Esophagus muscularis mucosa (tissue), 4 donors: ENCODE data around the gene ATXN2. TPM values are rescaled to one million over a fixed set of nuclear protein-coding genes. Genes with fewer than 3 reads are reported as not detected.
"Not testable (repeated sequence)": the region's sequence is repeated elsewhere in the genome, so short reads cannot be mapped to it uniquely, and the experiment has no call there.

Experiments
- DNase-seq: peaks from one replicate; pipeline ENCODE4 v3.0.0-alpha.2; 2017; ENCODE audit errors: extremely low spot score
- H3K27ac ChIP-seq, 4 donors: fragments of 200-600 bp; sonication (generic); replicated peaks in 1 of 4; 1 replicate in 3 of 4; 2 replicates in 1 of 4; pipeline ENCODE4 v1.5.1; 2016 to 2019; ENCODE audit warnings: mild to moderate bottlenecking in 1 of 4
- H3K27me3 ChIP-seq, 4 donors: fragments of 200-600 bp; sonication (generic); one replicate each; pipeline versions ENCODE4 v1.5.1 to v1.6.0; 2016 to 2019
- H3K36me3 ChIP-seq, 4 donors: fragments of 200-600 bp; sonication (generic); one replicate each; pipeline ENCODE4 v1.5.1; 2016 to 2019
- H3K4me1 ChIP-seq, 4 donors: fragments of 200-600 bp; sonication (generic); one replicate each; pipeline ENCODE4 v1.5.1; 2016 to 2019
- H3K4me3 ChIP-seq, 4 donors: fragments of 200-600 bp; sonication (generic); 1 replicate in 2 of 4; 2 replicates in 2 of 4; pipeline ENCODE4 v1.5.1; 2016 to 2019; ENCODE audit warnings: mild to moderate bottlenecking in 4 of 4, moderate library complexity in 1 of 4
- H3K9me3 ChIP-seq, 4 donors: fragments of 200-600 bp; sonication (generic); 1 replicate in 3 of 4; 2 replicates in 1 of 4; pipeline ENCODE4 v1.5.1; 2016 to 2019
- CTCF ChIP-seq, 3 experiments: fragments of 200-600 bp in 2 of 3; fragments of 450-650 bp in 1 of 3; sonication (generic) in 2 of 3; IDR thresholded peaks; one replicate each; pipeline ENCODE4 v1.5.1; 2017 to 2019; ENCODE audit warnings: antibody characterized with exemption in 3 of 3, mild to moderate bottlenecking in 2 of 3, moderate library complexity in 1 of 3
- EP300 ChIP-seq: sonication (generic); formaldehyde crosslinking; IDR thresholded peaks from one replicate; pipeline ENCODE4 v1.6.1; 2017; ENCODE audit warnings: antibody characterized with exemption
- POLR2A ChIP-seq: fragments of 450-650 bp; IDR thresholded peaks from one replicate; pipeline ENCODE4 v1.6.1; 2017; ENCODE audit warnings: antibody characterized with exemption, moderate library complexity, mild to moderate bottlenecking, low read depth
- POLR2AphosphoS5 ChIP-seq, 2 donors: sonication (generic); formaldehyde crosslinking; IDR thresholded peaks; one replicate each; pipeline ENCODE4 v1.6.1; 2017; ENCODE audit warnings: antibody characterized with exemption in 2 of 2
- WGBS: methylation state at CpG from one replicate; pipeline ENCODE4 v1.1.5; 2018; 5-methylcytosine and 5-hydroxymethylcytosine counted together
- intact Hi-C: fragments of 100-400 bp; cut with DNase I; formaldehyde crosslinking; loops from one replicate; pipeline ENCODE4 v1.15.1; 2023
- total RNA-seq, 4 donors: library from RNA; depleted of rRNA; stranded (reverse); fragments of >200 nt; gene quantifications; one replicate each; pipeline versions ENCODE4 v1.1.0 to v1.2.1, GENCODE V29; 2016

ATXN2 gene
- total RNA-seq, 4 donors from 2014 or later, result 32.0 to 57.3 (median 52.0) TPM

GRCh38 chr12:111570084-111570961, 28.8 kb downstream of the ATXN2 start:
- WGBS, result 36% methylated on average over 9 of the region's 9 CpGs
- Histone ChIP-seq H3K36me3 (peaks cover 0 to 4% (median 0%) of the 10 kb centered on the region in 4 donors), H3K27ac (no peak overlapping the region), H3K4me3 (no peak overlapping the region), H3K4me1 (peaks cover 27 to 74% (median 50%) of the 10 kb centered on the region in 4 donors), H3K27me3 (no peaks in the 10 kb centered on the region), H3K9me3 (no peaks in the 10 kb centered on the region)
- TF ChIP-seq CTCF (IDR thresholded peaks at IDR 0.05) (no peak), POLR2AphosphoS5 (IDR thresholded peaks at IDR 0.05) (peak in 1 of 2 donors; percentile 7)
- intact Hi-C loops, result no loop called here
- DNase-seq, result no peak

- Histone ChIP-seq H3K27ac (no peak overlapping the region), H3K36me3 (peaks cover 0 to 7% (median 0%) of the 10 kb centered on the region in 4 donors), H3K4me3 (no peak overlapping the region), H3K4me1 (peaks cover 20 to 73% (median 43%) of the 10 kb centered on the region in 4 donors), H3K9me3 (no peaks in the 10 kb centered on the region), H3K27me3 (no peaks in the 10 kb centered on the region)
- intact Hi-C loops, result no loop called here
- 88% methylated on average over 5 of the region's 6 CpGs for WGBS
- DNase-seq, result no peak
- TF ChIP-seq EP300, result no peak
- no peak for TF ChIP-seq CTCF (IDR thresholded peaks at IDR 0.05)
- TF ChIP-seq POLR2AphosphoS5 (IDR thresholded peaks at IDR 0.05), result no peak
- TF ChIP-seq POLR2A, result no peak
Measured at GRCh38 chr12:111569363-111570083, 29.6 kb downstream of the ATXN2 start.

GRCh38 chr12:111560844-111561243, 38.3 kb downstream of the ATXN2 start:
- H3K27ac ChIP-seq, H3K27me3 ChIP-seq, DNase-seq, H3K4me3 ChIP-seq, intact Hi-C loops, H3K36me3 ChIP-seq, H3K9me3 ChIP-seq: not testable (repeated sequence)
- peaks cover 30 to 84% (median 69%) of the 10 kb centered on the region in 4 donors for H3K4me1 ChIP-seq
- WGBS, result 86% methylated on average over 10 of the region's 10 CpGs

GRCh38 chr12:111558107-111558376, 41.1 kb downstream of the ATXN2 start:
- Histone ChIP-seq H3K27me3 (no peaks in the 10 kb centered on the region), H3K36me3 (peaks cover 0 to 4% (median 0%) of the 10 kb centered on the region in 4 donors), H3K4me3 (no peak overlapping the region), H3K27ac (peak overlapping the region in 1 of 4 donors; percentile 16), H3K4me1 (peaks cover 30 to 74% (median 66%) of the 10 kb centered on the region in 4 donors), H3K9me3 (no peaks in the 10 kb centered on the region)
- WGBS, result 74% methylated on average over 3 of the region's 3 CpGs
- TF ChIP-seq POLR2AphosphoS5 (IDR thresholded peaks at IDR 0.05) (no peak), POLR2A (no peak), EP300 (no peak), CTCF (IDR thresholded peaks at IDR 0.05) (no peak)
- DNase-seq, result no peak
- intact Hi-C loops, result loop anchor here (5.0 kb wide), 1 partner anchor 39 kb away; the partner anchor contains the start of gene ATXN2
